HL-60 (cell line): ENCODE data around the gene TMEM44.

Experiments used
- CTCF ChIP-seq: IDR thresholded peaks from one replicate; pipeline ENCODE4 v1.5.1; 2011; ENCODE audit warnings: low read length, control low read depth, inconsistent platforms; ENCODE audit not compliant: insufficient read depth
- GABPA ChIP-seq: IDR thresholded peaks from 2 replicates; pipeline ENCODE4 v1.6.1; 2012; ENCODE audit warnings: low read depth
- POLR2AphosphoS5 ChIP-seq: IDR thresholded peaks from 2 replicates; pipeline ENCODE4 v1.6.1; 2012; ENCODE audit warnings: low read depth
- REST ChIP-seq: IDR thresholded peaks from 2 replicates; pipeline ENCODE4 v1.6.1; 2012; ENCODE audit warnings: low read depth; ENCODE audit not compliant: insufficient replicate concordance
- SPI1 ChIP-seq: IDR thresholded peaks from 2 replicates; pipeline ENCODE4 v1.6.1; 2012; ENCODE audit warnings: low read depth, mild to moderate bottlenecking, borderline replicate concordance

- no peak for TF ChIP-seq CTCF
- no peak for TF ChIP-seq GABPA
- TF ChIP-seq POLR2AphosphoS5, result no peak
- TF ChIP-seq REST, result no peak
- no peak for TF ChIP-seq SPI1
These were observed 60.2 kb downstream of the TMEM44 start for GRCh38 chr3:194572944-194573491.
